HG03575 (cell line): Measurements from ENCODE around the gene PRKAG3.
"Not testable (repeated sequence)": the region's sequence is repeated elsewhere in the genome, so short reads cannot be mapped to it uniquely, and the experiment has no call there.

ENCODE experiments used
- ATAC-seq: cut with Tn5 transposase; IDR thresholded peaks from one replicate; pipeline ENCODE4 v1.9.1; 2021; ENCODE audit not compliant: unreplicated experiment, insufficient number of reproducible peaks, low FRiP score; ENCODE audit errors: extremely low read depth

Gene PRKAG3

GRCh38 chr2:218850796-218851195, 19.2 kb upstream of the PRKAG3 start:
- ATAC-seq: no peak

- no peak for ATAC-seq
Measured at GRCh38 chr2:218849721-218850120, 18.1 kb upstream of the PRKAG3 start.

GRCh38 chr2:218846963-218847362, 15.4 kb upstream of the PRKAG3 start:
- not testable (repeated sequence) for ATAC-seq

GRCh38 chr2:218844334-218844733, 12.7 kb upstream of the PRKAG3 start:
- ATAC-seq: not testable (repeated sequence)

GRCh38 chr2:218839888-218840287, 8.3 kb upstream of the PRKAG3 start:
- no peak for ATAC-seq

GRCh38 chr2:218839430-218839829, 7.8 kb upstream of the PRKAG3 start:
- no peak for ATAC-seq

GRCh38 chr2:218837495-218837894, 5.9 kb upstream of the PRKAG3 start:
- ATAC-seq: no peak

GRCh38 chr2:218834685-218835084, 3.1 kb upstream of the PRKAG3 start:
- ATAC-seq: no peak

GRCh38 chr2:218833023-218833609, 1.5 kb upstream of the PRKAG3 start:
- no peak for ATAC-seq

- ATAC-seq: no peak
Measured at GRCh38 chr2:218832520-218832919, 917 bp upstream of the PRKAG3 start.

- ATAC-seq: no peak
Measured at GRCh38 chr2:218832081-218832480, 478 bp upstream of the PRKAG3 start.

GRCh38 chr2:218830526-218831306, 887 bp downstream of the PRKAG3 start:
- ATAC-seq: no peak

GRCh38 chr2:218829868-218830451, 1.6 kb downstream of the PRKAG3 start:
- no peak for ATAC-seq

GRCh38 chr2:218828477-218828778, 3.2 kb downstream of the PRKAG3 start:
- ATAC-seq: no peak

- no peak for ATAC-seq
Measured at GRCh38 chr2:218827701-218828476, 3.7 kb downstream of the PRKAG3 start.

GRCh38 chr2:218826791-218827190, 4.8 kb downstream of the PRKAG3 start:
- ATAC-seq: no peak

GRCh38 chr2:218824004-218824403, 7.6 kb downstream of the PRKAG3 start:
- no peak for ATAC-seq

- no peak for ATAC-seq
Measured at GRCh38 chr2:218823196-218823855, 8.3 kb downstream of the PRKAG3 start.

- no peak for ATAC-seq
Measured at GRCh38 chr2:218822622-218823021, 9.0 kb downstream of the PRKAG3 start.
